Dedifferentiated amniotic fluid mesenchymal stem cell (primary cell): Measurements from ENCODE around the gene IL9R.
"Not testable (repeated sequence)": the region's sequence is repeated elsewhere in the genome, so short reads cannot be mapped to it uniquely, and the experiment has no call there.

Source experiments
- DNase-seq: peaks from one replicate; pipeline ENCODE4 v3.0.0-alpha.2; 2016; ENCODE audit errors: extremely low spot score

The IL9R gene

GRCh38 chrX:155998761-155999510 is 1.4 kb downstream of the IL9R start:
- no peak for DNase-seq

GRCh38 chrX:155999751-156000150 is 2.3 kb downstream of the IL9R start:
- DNase-seq, result not testable (repeated sequence)

DNA sequence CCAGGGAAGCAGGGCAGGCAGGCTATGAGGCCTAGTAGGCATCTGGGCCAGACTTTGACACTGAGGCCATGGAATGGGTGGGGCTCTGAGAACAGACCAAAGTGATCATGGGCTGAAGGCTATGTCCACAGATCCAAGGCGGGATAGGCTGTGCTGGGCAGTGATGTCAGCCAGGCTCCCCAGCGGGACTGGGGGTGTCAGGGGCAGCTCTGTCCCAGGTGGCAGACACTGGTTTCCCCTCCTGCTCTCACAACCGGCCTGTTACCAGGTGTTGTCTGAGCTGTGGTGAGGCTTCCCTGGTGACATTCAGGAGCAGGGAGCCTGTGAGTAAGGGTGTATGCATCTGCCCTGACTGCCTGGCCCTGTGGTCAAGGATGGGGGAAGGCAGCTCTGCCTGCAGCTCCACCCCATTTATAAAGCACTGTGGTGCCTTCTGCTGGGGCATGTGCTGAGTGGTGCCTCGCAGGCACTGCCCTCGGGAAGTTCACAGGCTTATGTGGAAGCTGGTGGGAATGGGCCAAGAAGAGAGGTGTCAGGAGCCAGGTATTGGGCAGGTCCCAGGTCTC is 2.9 kb downstream of the IL9R start:
- no peak for DNase-seq

DNA sequence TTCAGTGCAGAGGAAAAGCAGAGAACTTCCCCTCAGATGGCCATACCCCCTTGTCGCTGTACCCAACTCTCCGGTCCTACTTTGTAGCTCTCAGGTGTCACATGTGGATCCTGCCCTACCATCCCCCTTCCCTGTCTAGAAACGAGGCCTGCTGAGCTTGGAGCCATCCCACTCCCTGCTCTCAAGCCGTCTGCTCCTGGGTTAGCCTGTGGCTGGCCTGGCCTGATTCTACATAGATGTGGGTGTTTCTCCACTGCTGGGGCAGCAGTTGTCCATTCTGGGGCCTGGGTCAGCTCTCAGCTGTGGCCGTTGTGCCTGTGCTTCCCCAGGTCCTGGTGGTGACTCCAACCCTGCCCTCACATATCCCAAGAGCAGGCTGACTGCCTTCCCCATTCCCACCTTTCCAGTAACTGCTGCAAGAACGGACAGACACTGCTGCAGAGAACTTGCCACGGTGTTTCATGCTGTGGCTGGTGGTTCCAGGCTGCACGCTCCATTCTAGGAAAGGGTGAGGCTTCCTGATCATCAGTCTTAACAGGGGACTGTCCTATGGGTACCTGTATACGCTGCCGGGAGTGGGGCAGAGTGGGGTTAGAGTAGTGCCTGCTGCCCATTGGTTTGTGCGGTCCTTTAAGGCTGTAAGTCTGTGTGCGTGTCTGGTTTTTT is 3.6 kb downstream of the IL9R start:
- DNase-seq, result no peak

GRCh38 chrX:156001667-156002021 is 4.1 kb downstream of the IL9R start:
- no peak for DNase-seq

- DNase-seq, result no peak
Measured at GRCh38 chrX:156002507-156002906, 5.0 kb downstream of the IL9R start.

- DNase-seq, result no peak
Measured at GRCh38 chrX:156003486-156004185, 6.1 kb downstream of the IL9R start.

DNA sequence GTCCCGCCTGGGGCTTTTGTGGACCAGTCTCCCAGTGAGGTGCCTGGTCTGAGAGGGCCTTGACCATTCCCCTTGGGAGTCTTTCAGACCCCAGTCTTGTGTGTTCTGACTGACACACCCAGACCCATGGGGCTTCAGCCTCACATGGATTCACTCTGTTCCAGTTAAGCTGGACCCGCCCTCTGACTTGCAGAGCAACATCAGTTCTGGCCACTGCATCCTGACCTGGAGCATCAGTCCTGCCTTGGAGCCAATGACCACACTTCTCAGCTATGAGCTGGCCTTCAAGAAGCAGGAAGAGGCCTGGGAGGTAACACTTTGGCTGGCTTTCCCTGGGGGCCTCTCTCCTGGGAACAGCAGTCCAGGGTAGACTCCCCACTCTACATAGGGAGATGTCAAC is 6.8 kb downstream of the IL9R start:
- DNase-seq, result no peak

GRCh38 chrX:156004740-156005139 is 7.2 kb downstream of the IL9R start:
- no peak for DNase-seq

DNA sequence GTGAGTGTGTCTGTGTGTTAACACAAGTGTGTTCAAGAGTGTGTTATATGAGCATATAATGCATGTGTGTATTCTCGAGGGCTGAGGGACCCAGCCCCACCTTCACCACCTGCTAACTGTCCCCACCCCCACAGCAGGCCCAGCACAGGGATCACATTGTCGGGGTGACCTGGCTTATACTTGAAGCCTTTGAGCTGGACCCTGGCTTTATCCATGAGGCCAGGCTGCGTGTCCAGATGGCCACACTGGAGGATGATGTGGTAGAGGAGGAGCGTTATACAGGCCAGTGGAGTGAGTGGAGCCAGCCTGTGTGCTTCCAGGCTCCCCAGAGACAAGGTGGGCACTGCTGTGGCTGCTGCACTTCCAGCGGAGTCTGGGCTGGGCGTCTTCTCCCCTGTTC is 7.6 kb downstream of the IL9R start:
- no peak for DNase-seq

DNA sequence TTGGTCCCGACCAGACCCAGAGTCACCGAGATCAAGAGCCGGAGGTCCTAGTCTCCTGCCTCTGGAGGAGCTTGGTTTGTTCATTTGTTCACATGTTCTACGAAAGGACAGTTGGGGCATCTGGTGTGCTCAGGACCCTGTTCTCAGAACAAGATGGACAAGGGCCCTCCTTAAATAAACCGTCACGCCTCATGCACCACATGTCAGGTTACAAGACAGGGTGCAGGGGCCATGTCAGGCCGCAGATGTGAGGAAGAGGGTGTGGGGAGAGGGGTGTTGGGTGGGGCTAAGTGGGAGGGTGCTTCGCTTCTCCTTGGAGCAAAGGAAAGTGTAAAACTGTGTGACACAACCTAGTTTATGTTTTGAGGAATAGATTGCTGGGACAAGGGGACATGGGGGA is 9.0 kb downstream of the IL9R start:
- DNase-seq, result not testable (repeated sequence)

GRCh38 chrX:156008379-156008778 is 10.9 kb downstream of the IL9R start:
- not testable (repeated sequence) for DNase-seq

DNA sequence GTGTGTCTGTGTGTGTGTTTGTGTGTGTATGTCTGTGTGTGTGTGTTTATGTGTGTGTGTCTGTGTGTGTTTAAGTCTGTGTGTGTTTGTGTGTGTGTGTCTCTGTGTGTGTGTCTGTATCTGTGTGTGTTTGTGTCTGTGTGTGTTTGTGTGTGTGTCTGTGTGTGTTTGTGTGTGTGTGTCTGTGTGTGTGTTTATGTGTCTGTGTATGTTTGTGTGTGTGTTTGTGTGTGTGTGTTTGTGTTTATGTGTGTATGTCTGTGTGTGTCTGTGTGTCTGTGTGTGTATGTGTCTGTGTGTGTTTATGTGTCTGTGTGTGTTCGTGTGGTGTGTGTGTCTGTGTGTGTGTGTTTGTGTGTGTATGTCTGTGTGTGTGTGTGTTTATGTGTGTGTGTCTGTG is 11.4 kb downstream of the IL9R start:
- DNase-seq, result no peak

GRCh38 chrX:156009691-156010090 is 12.2 kb downstream of the IL9R start:
- DNase-seq, result not testable (repeated sequence)

GRCh38 chrX:156013286-156013953 is 15.9 kb downstream of the IL9R start:
- DNase-seq, result not testable (repeated sequence)

- DNase-seq, result not testable (repeated sequence)
Measured at GRCh38 chrX:156019846-156020245, 22.4 kb downstream of the IL9R start.

GRCh38 chrX:156023002-156023401 is 25.5 kb downstream of the IL9R start:
- not testable (repeated sequence) for DNase-seq

GRCh38 chrX:156024949-156025492 is 27.5 kb downstream of the IL9R start:
- not testable (repeated sequence) for DNase-seq

DNA sequence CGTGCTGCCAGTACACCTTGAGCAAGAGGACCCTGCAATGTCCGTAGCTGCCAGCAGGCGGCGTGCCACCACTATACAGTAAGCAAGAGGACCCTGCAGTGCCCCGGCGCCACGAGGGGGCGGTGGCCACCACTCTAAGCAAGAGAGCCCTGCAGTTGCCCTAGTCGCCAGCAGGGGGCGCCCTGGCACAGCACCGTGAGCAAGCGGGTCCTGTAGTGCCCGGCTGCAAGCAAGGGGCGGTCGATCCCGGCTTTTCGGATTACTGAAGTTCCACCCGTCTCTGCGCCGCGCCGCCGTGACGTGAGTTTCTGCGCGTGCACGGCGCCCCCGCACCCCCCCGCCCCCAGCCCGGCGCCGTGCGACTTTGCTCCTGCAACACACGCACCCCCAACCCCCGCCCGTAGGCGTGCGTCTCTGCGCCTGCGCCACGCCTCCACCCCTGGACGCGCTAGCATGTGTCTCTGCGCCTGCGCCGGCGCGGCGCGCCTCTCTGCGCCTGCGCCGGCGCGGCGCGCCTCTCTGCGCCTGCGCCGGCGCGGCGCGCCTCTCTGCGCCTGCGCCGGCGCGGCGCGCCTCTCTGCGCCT is 31.2 kb downstream of the IL9R start:
- DNase-seq, result not testable (repeated sequence)

- not testable (repeated sequence) for DNase-seq
Measured at GRCh38 chrX:156029296-156029695, 31.8 kb downstream of the IL9R start.
